Lung microvascular endothelial cell (primary cell): ENCODE measurements around the gene NID2. TPM values are rescaled to one million over a fixed set of nuclear protein-coding genes. Genes with fewer than 3 reads are reported as not detected.

ENCODE experiments used
- DNase-seq, 2 donors: peaks; one replicate each; pipeline versions ENCODE4 v3.0.0 to v3.0.0-alpha.2; 2010; ENCODE audit warnings: low read depth in 2 of 2
- total RNA-seq: library from RNA; depleted of rRNA; stranded (reverse); fragments of >200 nt; gene quantifications from 2 replicates; pipeline ENCODE4 v1.2.1, GENCODE V29; 2014

The NID2 gene
- 9.7 and 10.5 TPM in 2 replicates for total RNA-seq

- peak; percentile 39 to 85 for DNase-seq
Measured at GRCh38 chr14:52068615-52069306, at the start of gene NID2. TSS of gene NID2 (minus strand) at chr14:52069059. CDS start at chr14:52068994, 65 bp downstream.

GRCh38 chr14:52117111-52117832 lies 48.4 kb upstream of the NID2 start:
- DNase-seq: no peak

DNA sequence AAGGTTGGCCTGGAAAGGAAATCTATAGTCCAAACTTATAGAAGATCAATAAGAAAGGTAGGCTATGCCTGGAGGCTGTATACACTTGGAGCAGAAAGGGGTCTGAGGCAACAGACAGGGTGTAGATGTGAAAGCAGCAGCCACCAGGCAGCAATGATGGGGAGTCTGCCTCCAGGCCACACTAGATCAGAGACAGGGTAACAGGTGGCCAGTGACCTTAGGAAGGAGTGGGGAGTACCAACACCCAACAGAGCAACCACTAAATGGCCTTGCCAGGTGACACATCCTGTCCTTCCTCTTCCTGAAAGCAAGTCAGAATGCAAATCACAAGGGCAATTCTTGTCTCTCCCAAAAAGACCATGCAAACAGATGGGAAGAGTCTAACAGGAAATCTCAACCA lies 46.4 kb upstream of the NID2 start:
- DNase-seq: peak in 1 of 2 donors; percentile 54

- DNase-seq: no peak
Measured at GRCh38 chr14:52112336-52113018, 43.6 kb upstream of the NID2 start.

GRCh38 chr14:52111583-52111982 lies 42.7 kb upstream of the NID2 start:
- DNase-seq: no peak

DNA sequence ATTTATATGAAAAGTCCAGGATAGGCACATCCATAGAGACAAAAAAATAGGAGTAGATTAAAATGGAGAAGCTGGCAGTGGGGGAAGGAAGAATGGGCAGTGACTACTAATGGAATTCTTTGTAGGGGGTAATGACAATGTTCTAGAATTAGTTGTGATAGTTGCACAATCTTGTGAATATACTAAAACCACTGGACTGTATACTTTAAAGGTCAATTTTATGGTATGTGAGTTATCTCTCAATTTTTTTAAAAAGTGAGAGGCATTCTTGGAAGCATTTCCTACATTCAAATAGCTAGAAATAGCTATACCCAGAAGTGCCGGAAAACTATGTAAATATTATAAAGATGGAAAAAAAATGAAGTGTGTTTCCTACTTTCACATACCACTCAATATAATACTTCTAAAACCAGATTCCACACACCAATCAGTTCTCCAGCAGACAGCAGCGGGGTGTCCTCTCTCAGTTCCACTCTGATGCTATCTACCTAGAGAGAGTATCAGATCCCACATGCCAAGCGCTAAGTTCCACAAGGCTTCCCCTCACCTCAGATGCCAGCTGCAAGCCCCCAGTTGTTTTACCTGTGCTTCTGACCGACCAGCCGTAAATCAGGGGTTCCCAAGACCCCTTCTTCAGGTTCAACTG lies 41.7 kb upstream of the NID2 start:
- DNase-seq: no peak

GRCh38 chr14:52108823-52109222 lies 40.0 kb upstream of the NID2 start:
- no peak for DNase-seq

DNA sequence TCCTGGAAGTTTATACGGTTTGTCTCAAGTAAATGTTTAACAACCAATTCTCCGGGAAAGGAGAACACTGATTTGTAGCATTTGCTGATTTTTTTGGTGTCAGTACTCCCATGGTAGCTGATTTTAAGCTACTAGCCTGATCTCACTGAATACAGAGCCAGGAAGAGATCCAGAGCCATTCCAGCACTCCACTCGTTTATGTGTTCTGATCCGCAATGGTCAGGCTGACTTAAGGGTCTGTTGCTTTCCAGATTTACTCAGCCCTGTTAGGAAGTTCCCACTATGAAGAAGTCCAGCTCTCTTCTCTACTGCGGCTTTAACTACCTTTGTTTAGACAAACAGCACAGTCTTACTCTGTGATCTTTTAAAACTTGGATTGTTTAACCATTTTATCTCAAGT lies 38.0 kb upstream of the NID2 start:
- DNase-seq: no peak

- no peak for DNase-seq
Measured at GRCh38 chr14:52103416-52103815, 34.6 kb upstream of the NID2 start.

- no peak for DNase-seq
Measured at GRCh38 chr14:52095794-52096193, 26.9 kb upstream of the NID2 start.

- DNase-seq: no peak
Measured at GRCh38 chr14:52095336-52095735, 26.5 kb upstream of the NID2 start.

GRCh38 chr14:52094546-52095271 lies 25.9 kb upstream of the NID2 start:
- DNase-seq: no peak

- no peak for DNase-seq
Measured at GRCh38 chr14:52091928-52092327, 23.1 kb upstream of the NID2 start.

- DNase-seq: no peak
Measured at GRCh38 chr14:52090936-52091335, 22.1 kb upstream of the NID2 start.

DNA sequence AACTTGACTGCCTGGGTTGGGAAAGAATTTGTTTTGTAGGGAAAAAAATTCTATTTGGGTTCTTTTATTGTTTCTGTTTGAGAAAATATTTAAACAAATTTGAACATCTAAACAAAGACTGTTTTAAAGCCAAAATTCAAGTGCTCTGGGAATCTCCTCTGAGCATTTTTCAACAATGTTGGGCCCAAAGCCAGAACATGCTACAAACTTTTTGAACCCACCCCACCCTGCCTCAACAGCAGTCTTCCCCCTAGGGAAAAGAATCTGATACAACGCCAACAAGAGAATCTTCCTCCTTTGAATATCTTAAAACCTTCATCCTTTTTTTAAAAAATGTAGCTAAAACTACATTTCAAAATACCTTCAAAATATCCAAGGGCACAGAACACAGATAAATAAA lies 20.4 kb upstream of the NID2 start:
- DNase-seq: no peak

GRCh38 chr14:52086711-52087110 lies 17.9 kb upstream of the NID2 start:
- no peak for DNase-seq

DNA sequence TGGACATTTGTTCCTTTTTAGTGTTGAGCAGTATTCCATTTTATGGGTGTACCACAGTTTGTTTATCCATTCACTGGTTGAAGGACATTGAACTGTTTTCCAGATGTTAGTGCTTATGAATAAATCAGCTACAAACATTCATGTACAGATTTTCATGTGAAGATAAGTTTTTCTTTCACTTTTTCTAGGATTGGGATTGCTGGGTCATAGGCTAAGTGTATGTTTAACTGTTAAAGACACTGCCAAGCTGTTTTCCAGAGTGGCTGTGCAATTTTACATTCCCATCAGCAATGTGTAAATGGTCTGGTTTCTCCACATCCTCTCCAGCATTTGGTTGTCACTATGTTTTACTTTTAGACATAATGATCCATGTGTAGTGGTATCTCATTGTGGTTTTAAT lies 14.0 kb upstream of the NID2 start:
- no peak for DNase-seq

- DNase-seq: no peak
Measured at GRCh38 chr14:52081964-52082363, 13.1 kb upstream of the NID2 start.

DNA sequence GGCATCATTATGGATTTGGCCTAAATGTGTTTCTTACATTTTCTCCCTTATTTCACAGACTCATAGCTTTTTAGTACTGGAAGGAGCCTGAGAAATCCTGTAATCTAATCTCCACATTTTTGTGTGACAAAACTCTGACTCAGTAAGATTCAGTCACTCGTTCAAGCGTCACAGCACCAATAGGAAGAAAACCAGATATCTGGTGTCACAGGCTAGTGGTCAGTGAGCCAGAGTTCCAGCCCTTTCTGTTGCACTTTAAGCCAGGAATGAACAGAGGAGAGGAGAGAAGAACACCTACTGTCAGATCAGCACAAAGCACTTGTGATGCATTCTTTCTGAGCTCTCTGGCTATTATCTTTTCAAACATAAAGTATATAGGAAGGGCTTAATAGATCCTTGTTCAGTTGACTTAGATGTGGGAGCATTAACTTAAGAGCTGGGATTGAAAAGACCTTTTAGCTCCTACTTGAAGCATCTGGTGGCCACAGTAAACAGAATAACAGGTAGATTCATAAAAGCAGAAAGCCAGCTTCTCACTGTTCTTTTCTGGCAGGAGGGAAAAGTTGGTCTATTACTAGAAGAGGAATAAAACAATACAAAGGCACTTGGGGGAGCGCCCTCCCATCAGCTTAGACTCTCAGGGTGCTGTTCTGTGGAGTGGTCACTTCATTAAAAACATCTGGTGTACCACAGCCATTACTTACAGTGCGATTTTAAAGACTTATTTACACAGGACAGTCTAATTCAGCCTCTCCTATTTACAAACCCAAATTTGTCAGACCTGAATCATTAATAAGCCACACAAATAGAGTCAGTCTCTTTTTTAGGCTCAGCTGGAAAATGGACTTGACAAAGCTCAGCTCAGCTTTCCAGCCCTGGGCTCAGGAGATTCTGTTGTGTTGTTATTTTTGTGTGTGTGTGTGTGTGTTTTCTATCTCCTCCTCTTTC lies 12.2 kb upstream of the NID2 start:
- DNase-seq: no peak

DNA sequence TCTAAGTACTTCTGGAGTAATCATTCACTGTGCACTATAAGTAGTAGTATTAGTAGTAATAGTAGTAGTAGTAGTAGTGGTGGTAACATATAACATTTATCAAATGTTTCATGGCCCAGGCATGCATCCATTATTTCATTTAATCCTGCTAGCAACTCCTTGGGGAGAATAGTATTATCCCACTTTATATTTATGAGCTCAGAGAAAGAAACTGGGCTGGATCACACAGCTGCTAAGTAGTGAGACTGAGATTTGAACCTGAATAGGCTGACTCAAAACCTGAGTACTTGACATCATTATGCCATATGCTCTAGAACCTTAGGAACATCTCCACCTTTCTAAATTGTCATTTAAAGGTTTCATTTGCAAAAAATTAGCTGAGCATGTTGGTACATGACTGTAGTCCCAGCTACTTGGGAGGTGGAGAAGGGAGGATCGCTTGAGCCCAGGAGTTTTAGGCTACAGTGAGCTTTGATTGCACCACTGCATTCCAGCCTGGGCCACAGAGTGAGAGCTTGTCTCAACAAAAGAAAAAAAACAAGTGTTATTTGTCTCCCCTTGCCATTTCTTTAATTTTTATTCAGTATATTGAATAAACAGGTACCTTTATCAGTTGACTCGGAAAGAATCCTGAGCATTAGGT lies 11.4 kb upstream of the NID2 start:
- DNase-seq: no peak
